Spleen (tissue), 11 donors: ENCODE data around the gene SELENOW. TPM values are rescaled to one million over a fixed set of nuclear protein-coding genes. Genes with fewer than 3 reads are reported as not detected.
A peak's percentile ranks its signal among the peaks of the same experiment; 100 is the strongest.

Source experiments
- DNase-seq: peaks from one replicate; pipeline ENCODE4 v3.0.0-alpha.2; 2020
- H3K27ac ChIP-seq, 8 donors: fragments of 200-600 bp; sonication (generic) in 7 of 8; 1 replicate in 4 of 8; 2 replicates in 4 of 8; pipeline versions ENCODE4 v1.5.0 to v1.8.0; 2016 to 2021; ENCODE audit warnings: inconsistent platforms in 4 of 8, mild to moderate bottlenecking in 4 of 8, moderate library complexity in 1 of 8
- H3K27me3 ChIP-seq, 7 donors: fragments of 200-600 bp; sonication (generic) in 6 of 7; replicated peaks in 1 of 7; 1 replicate in 4 of 7; 2 replicates in 3 of 7; pipeline versions ENCODE4 v1.5.0 to v1.8.0; 2016 to 2021; ENCODE audit warnings: inconsistent platforms in 3 of 7, mild to moderate bottlenecking in 1 of 7
- H3K36me3 ChIP-seq, 6 donors: fragments of 200-600 bp; sonication (generic) in 5 of 6; 1 replicate in 4 of 6; 2 replicates in 2 of 6; pipeline versions ENCODE4 v1.5.0 to v1.8.0; 2016 to 2021; ENCODE audit warnings: inconsistent platforms in 2 of 6
- H3K4me1 ChIP-seq, 6 donors: fragments of 200-600 bp; sonication (generic) in 5 of 6; 1 replicate in 3 of 6; 2 replicates in 3 of 6; pipeline versions ENCODE4 v1.5.0 to v1.8.0; 2016 to 2021; ENCODE audit warnings: inconsistent platforms in 3 of 6
- H3K4me3 ChIP-seq, 8 donors: fragments of 200-600 bp; sonication (generic) in 7 of 8; 1 replicate in 4 of 8; 2 replicates in 4 of 8; pipeline versions ENCODE4 v1.5.0 to v1.8.0; 2016 to 2021; ENCODE audit warnings: inconsistent platforms in 4 of 8, mild to moderate bottlenecking in 4 of 8, moderate library complexity in 2 of 8
- H3K9me3 ChIP-seq, 8 donors: fragments of 200-600 bp; sonication (generic) in 7 of 8; 1 replicate in 4 of 8; 2 replicates in 4 of 8; pipeline versions ENCODE4 v1.5.0 to v1.8.0; 2016 to 2021; ENCODE audit warnings: inconsistent platforms in 4 of 8
- POLR2A ChIP-seq, 3 donors: fragments of 450-650 bp; IDR thresholded peaks; one replicate each; pipeline ENCODE4 v1.5.1; 2017; ENCODE audit warnings: antibody characterized with exemption in 3 of 3, mild to moderate bottlenecking in 1 of 3
- POLR2AphosphoS5 ChIP-seq, 3 donors: sonication (generic); formaldehyde crosslinking; IDR thresholded peaks; one replicate each; pipeline ENCODE4 v1.5.1; 2017; ENCODE audit warnings: antibody characterized with exemption in 3 of 3
- WGBS, 5 donors: extraction: QIAGEN DNeasy Blood & Tissue Kit in 3 of 5; methylation state at CpG; one replicate each; pipeline versions ENCODE4 v1.1.5 to v1.1.7; 2013 to 2018; 5-methylcytosine and 5-hydroxymethylcytosine counted together
- intact Hi-C: fragments of 100-400 bp; cut with DNase I; formaldehyde crosslinking; loops from one replicate; pipeline ENCODE4 v1.15.0; 2023; ENCODE audit warnings: low total_unique reads
- polyA plus RNA-seq, 3 donors: library from polyadenylated mRNA; stranded (reverse); fragments of 200-250 nt; gene quantifications; one replicate each; pipeline ENCODE4 v1.2.1, GENCODE V29; 2013
- total RNA-seq, 7 donors: library from RNA; depleted of rRNA in 3 of 7; stranded (reverse); fragments of >200 nt in 3 of 7; fragmentation: NEBNext Ultra II Directional in 4 of 7; extraction: Animal tissue kit (Norgen Biotek cat#: 25700) in 4 of 7; gene quantifications; one replicate each; pipeline versions ENCODE4 v1.1.0 to v1.2.1, GENCODE V29; 2016 to 2021
- TF ChIP-seq, protein P1 (sequence below), 11 experiments: fragments of 200-600 bp in 7 of 11; fragments of 450-650 bp in 4 of 11; sonication (generic) in 4 of 11; IDR thresholded peaks in 8 of 11; conservative IDR thresholded peaks in 3 of 11; 1 replicate in 7 of 11; 2 replicates in 4 of 11; pipeline versions ENCODE4 v1.4.0 to v1.8.0; 2016 to 2021; ENCODE audit warnings: antibody characterized with exemption in 11 of 11, inconsistent platforms in 4 of 11, mild to moderate bottlenecking in 1 of 11
- donor health status: healthy with polysubstance abuse.
- donor health status: DM: no; HTN: no; CAD: no; lungs with moderate emphysema.
- donor health status: DM: no; HTN: no; CAD: no.
- donor health status: Bipolar disorder and iron deficiency.
- donor health status: healthy.
- donor health status: DM: no; HTN: no; CAD: no.
- donor health status: DM: yes; HTN: yes; CAD: no.

SELENOW gene
- total and polyA plus RNA-seq, 10 donors, result 137 to 592 (median 302) TPM

DNA sequence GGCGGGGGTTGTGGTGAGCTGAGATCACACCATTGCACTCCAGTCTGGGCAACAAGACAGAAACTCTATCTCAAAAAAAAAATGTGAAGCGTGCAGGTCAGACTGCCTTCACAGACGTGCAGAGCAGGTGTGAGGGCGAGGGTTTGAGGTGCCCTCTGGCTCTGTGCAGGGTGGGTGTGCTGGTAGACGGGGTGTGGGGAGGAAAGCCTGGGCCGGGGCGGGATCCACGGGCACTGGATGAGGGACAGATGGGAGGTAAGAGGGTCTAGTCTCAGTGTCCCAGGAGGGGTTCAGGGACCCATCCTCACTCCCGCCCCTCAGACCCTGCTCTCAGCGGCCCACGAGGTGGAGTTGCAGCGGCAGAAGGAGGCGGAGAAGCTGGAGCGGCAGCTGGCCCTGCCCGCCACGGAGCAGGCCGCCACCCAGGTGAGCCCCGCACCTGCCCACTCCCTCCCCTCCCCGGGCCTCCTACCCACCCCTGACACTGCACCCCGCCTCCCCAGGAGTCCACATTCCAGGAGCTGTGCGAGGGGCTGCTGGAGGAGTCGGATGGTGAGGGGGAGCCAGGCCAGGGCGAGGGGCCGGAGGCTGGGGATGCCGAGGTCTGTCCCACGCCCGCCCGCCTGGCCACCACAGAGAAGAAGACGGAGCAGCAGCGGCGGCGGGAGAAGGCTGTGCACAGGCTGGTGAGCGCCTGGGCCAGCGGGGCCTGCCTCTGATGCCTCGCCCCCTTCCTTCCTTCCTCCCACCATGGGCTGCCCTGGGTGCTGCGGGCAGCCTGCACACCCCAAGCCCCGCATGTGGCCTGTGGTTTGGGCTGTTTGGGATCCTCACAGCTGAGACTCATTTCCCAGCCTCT, 24.1 kb upstream of the SELENOW start:
- peaks cover 10 to 100% (median 96%) of the 10 kb centered on the region in 6 donors for H3K36me3 ChIP-seq
- 88 to 90% (median 90%) methylated on average over 11 to 37 of the region's 37 CpGs for WGBS, 5 donors
- peaks cover 0 to 9% (median 5%) of the 10 kb centered on the region in 6 donors for H3K4me1 ChIP-seq
- peak in 1 of 3 donors; percentile 62 for TF ChIP-seq POLR2AphosphoS5 (IDR thresholded peaks at IDR 0.05)
- no peak for TF ChIP-seq POLR2A (IDR thresholded peaks at IDR 0.05)
- no peak for DNase-seq
- no peak overlapping the region for H3K4me3 ChIP-seq
- intact Hi-C loops, result no loop called here
- H3K27ac ChIP-seq, result no peak overlapping the region
- H3K27me3 ChIP-seq, result no peaks in the 10 kb centered on the region
- peaks cover 0 to 7% (median 2%) of the 10 kb centered on the region in 8 donors for H3K9me3 ChIP-seq

DNA sequence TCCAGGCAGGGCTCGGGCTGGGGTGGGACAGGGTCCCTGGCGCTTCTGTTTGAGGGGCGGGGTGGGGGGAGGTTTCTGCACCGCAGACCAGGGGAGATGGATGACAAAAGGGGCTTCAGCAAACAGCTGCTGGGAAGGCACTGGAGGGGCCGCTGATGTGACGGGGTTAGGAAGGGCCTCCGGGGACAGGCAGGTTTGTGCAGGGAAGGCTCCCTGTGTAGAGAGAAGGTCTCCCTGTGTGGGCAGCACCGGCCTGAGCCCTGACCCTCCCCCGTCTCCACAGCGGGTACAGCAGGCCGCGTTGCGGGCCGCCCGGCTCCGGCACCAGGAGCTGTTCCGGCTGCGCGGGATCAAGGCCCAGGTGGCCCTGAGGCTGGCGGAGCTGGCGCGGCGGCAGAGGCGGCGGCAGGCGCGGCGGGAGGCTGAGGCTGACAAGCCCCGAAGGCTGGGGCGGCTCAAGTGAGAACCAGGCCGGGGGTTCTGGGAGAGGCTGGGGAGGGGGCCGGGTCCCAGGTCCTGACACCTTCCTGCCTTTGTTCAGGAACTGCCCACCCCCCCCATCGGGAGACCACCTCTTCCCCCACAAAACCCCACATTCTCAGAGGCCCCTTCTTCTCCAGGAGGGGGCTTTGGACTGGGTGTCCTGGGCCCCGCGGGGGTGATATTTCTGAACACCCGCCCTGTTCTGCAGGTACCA, 23.3 kb upstream of the SELENOW start:
- no peaks in the 10 kb centered on the region for H3K27me3 ChIP-seq
- TF ChIP-seq, protein P1, sequence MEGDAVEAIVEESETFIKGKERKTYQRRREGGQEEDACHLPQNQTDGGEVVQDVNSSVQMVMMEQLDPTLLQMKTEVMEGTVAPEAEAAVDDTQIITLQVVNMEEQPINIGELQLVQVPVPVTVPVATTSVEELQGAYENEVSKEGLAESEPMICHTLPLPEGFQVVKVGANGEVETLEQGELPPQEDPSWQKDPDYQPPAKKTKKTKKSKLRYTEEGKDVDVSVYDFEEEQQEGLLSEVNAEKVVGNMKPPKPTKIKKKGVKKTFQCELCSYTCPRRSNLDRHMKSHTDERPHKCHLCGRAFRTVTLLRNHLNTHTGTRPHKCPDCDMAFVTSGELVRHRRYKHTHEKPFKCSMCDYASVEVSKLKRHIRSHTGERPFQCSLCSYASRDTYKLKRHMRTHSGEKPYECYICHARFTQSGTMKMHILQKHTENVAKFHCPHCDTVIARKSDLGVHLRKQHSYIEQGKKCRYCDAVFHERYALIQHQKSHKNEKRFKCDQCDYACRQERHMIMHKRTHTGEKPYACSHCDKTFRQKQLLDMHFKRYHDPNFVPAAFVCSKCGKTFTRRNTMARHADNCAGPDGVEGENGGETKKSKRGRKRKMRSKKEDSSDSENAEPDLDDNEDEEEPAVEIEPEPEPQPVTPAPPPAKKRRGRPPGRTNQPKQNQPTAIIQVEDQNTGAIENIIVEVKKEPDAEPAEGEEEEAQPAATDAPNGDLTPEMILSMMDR (IDR thresholded peaks at IDR 0.05 in 8 of 11, conservative IDR thresholded peaks at IDR 0.05 in 3 of 11), result no peak
- peak in 1 of 3 donors; percentile 1 for TF ChIP-seq POLR2AphosphoS5 (IDR thresholded peaks at IDR 0.05)
- H3K9me3 ChIP-seq, result peaks cover 0 to 7% (median 2%) of the 10 kb centered on the region in 8 donors
- H3K4me1 ChIP-seq, result peaks cover 0 to 7% (median 0%) of the 10 kb centered on the region in 6 donors
- no peak overlapping the region for H3K27ac ChIP-seq
- H3K4me3 ChIP-seq, result no peak overlapping the region
- H3K36me3 ChIP-seq, result peaks cover 6 to 100% (median 88%) of the 10 kb centered on the region in 6 donors
- intact Hi-C loops, result no loop called here
- 85 to 95% (median 91%) methylated on average over 19 to 36 of the region's 36 CpGs for WGBS, 5 donors
- DNase-seq, result no peak

DNA sequence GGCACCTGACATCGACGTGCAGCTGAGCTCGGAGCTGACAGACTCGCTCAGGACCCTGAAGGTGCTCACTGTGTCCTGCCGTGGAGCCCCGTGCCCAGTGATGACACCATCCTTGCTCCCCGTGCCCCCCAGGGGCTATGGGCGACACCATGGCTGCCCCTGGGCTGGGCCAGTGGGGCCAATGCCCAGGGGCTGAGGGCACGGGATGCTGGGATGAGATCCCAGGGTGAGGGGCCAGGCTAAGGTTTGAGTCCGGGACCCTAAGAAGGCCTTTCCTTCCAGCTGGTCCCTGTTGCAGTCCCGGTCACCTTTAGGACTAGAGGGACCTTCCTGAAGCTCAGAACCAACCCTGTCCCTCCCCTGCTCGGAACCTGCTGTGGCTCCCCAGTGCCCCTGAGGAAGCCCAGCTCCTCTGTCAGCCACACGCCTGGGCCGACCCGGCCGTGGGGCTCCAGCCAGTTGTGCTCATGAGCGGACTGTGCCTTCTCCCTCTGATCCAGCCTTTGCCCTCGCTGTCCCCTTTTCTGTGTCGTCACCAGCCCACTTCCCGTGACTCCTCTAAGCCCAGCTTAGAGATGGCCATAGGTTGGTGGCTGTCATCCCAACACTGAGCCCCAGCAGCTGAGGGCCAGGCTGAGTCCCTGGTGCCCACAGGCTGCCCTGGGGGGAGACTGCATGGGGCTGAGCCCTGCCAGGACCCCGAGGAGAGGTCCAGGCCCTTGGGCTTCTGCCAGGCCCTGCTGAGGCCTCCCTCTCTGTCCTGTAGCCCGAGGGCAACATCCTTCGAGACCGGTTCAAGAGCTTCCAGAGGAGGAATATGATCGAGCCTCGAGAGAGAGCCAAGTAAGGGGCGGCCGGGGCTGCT, 22.5 kb upstream of the SELENOW start:
- intact Hi-C loops, result no loop called here
- Histone ChIP-seq H3K36me3 (peaks cover 0 to 97% (median 80%) of the 10 kb centered on the region in 6 donors), H3K27ac (no peak overlapping the region), H3K9me3 (peaks cover 0 to 7% (median 2%) of the 10 kb centered on the region in 8 donors), H3K4me1 (peaks cover 0 to 13% (median 0%) of the 10 kb centered on the region in 6 donors), H3K27me3 (no peaks in the 10 kb centered on the region), H3K4me3 (no peak overlapping the region)
- WGBS, 5 donors, result 93 to 96% (median 96%) methylated on average over 24 to 28 of the region's 28 CpGs
- DNase-seq, result no peak
- TF ChIP-seq POLR2A (IDR thresholded peaks at IDR 0.05) (no peak), POLR2AphosphoS5 (IDR thresholded peaks at IDR 0.05) (peak in 1 of 3 donors; percentile 63)

DNA sequence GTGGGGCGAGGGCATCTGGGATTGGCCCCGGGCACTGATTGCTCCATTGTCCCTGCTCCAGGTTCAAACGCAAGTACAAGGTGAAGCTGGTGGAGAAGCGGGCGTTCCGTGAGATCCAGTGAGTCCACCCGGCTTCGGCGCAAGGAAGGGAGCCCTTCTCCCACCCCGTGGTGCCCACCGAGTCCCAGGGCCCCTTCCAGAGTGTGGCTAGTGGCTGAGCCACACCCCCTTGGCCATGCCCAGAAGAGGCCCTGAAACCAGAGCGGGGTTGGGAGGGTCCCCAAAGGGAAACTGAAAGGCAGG, 21.9 kb upstream of the SELENOW start:
- Histone ChIP-seq H3K27ac (no peak overlapping the region), H3K27me3 (no peaks in the 10 kb centered on the region), H3K4me3 (no peak overlapping the region), H3K36me3 (peaks cover 0 to 91% (median 74%) of the 10 kb centered on the region in 6 donors), H3K9me3 (peaks cover 0 to 7% (median 2%) of the 10 kb centered on the region in 8 donors), H3K4me1 (peaks cover 0 to 16% (median 0%) of the 10 kb centered on the region in 6 donors)
- TF ChIP-seq POLR2A (IDR thresholded peaks at IDR 0.05) (no peak), POLR2AphosphoS5 (IDR thresholded peaks at IDR 0.05) (no peak)
- TF ChIP-seq, protein P1 (IDR thresholded peaks at IDR 0.05 in 8 of 11, conservative IDR thresholded peaks at IDR 0.05 in 3 of 11), result no peak
- WGBS, 5 donors, result 94 to 98% (median 96%) methylated on average over 12 of the region's 12 CpGs
- intact Hi-C loops, result no loop called here
- no peak for DNase-seq
